Hematopoietic multipotent progenitor cell (in vitro differentiated cells): ENCODE results near the gene CNOT2. TPM values are rescaled to one million over a fixed set of nuclear protein-coding genes. Genes with fewer than 3 reads are reported as not detected.
"Not testable (repeated sequence)": the region's sequence is repeated elsewhere in the genome, so short reads cannot be mapped to it uniquely, and the experiment has no call there.

Source experiments
- DNase-seq, 3 donors: peaks; one replicate each; pipeline ENCODE4 v3.0.0-alpha.2; 2011 to 2015; ENCODE audit warnings: low read depth in 2 of 3, low spot score in 2 of 3
- total RNA-seq: library from RNA; depleted of rRNA; stranded (reverse); fragments of >200 nt; gene quantifications from one replicate; pipeline ENCODE4 v1.2.3, GENCODE V29; 2012

CNOT2 gene
- total RNA-seq, 1 donor, result 130 TPM

GRCh38 chr12:70359458-70360197 is 116.4 kb downstream of the CNOT2 start:
- DNase-seq, result no peak

- DNase-seq, result no peak
These were observed 117.0 kb downstream of the CNOT2 start for GRCh38 chr12:70360218-70360617.

- DNase-seq, result no peak
These were observed 121.6 kb downstream of the CNOT2 start for GRCh38 chr12:70364695-70365397.

- no peak for DNase-seq
These were observed 122.1 kb downstream of the CNOT2 start for GRCh38 chr12:70365398-70365647.

- peak; percentile 17 to 69 (median 67) for DNase-seq
These were observed 122.7 kb downstream of the CNOT2 start, which contains the start of gene KCNMB4 for GRCh38 chr12:70365648-70366518. TSS of gene KCNMB4 (plus strand) at chr12:70366290. CDS start at chr12:70366735, 445 bp downstream.

GRCh38 chr12:70366581-70367257 is 123.5 kb downstream of the CNOT2 start:
- peak; percentile 39 to 67 (median 60) for DNase-seq

GRCh38 chr12:70367258-70368141 is 124.3 kb downstream of the CNOT2 start:
- no peak for DNase-seq

- DNase-seq, result no peak
These were observed 129.6 kb downstream of the CNOT2 start for GRCh38 chr12:70372881-70373280.

- no peak for DNase-seq
These were observed 136.6 kb downstream of the CNOT2 start for GRCh38 chr12:70379846-70380245.

GRCh38 chr12:70383484-70383883 is 140.3 kb downstream of the CNOT2 start:
- no peak for DNase-seq

GRCh38 chr12:70383886-70384285 is 140.7 kb downstream of the CNOT2 start:
- no peak for DNase-seq

- no peak for DNase-seq
These were observed 143.5 kb downstream of the CNOT2 start for GRCh38 chr12:70386771-70387170.

GRCh38 chr12:70389678-70390077 is 146.4 kb downstream of the CNOT2 start:
- no peak for DNase-seq

GRCh38 chr12:70392631-70393030 is 149.4 kb downstream of the CNOT2 start:
- DNase-seq, result not testable (repeated sequence)

- no peak for DNase-seq
These were observed 150.7 kb downstream of the CNOT2 start for GRCh38 chr12:70393787-70394499.

- no peak for DNase-seq
These were observed 154.8 kb downstream of the CNOT2 start for GRCh38 chr12:70398002-70398401.

GRCh38 chr12:70398862-70399261 is 155.6 kb downstream of the CNOT2 start:
- DNase-seq, result no peak

GRCh38 chr12:70399311-70399710 is 156.1 kb downstream of the CNOT2 start:
- no peak for DNase-seq

GRCh38 chr12:70400124-70400523 is 156.9 kb downstream of the CNOT2 start:
- no peak for DNase-seq
